WTC11 (cell line): ENCODE results near the gene DCTD. TPM values are rescaled to one million over a fixed set of nuclear protein-coding genes. Genes with fewer than 3 reads are reported as not detected.

Experiments used
- ATAC-seq: fragments of 200-7000 bp; cut with Tn5 transposase; 2 replicates; pipeline ENCODE4 v1.10.0; 2021; ENCODE audit warnings: mild to moderate bottlenecking, moderate library complexity
- CTCF ChIA-PET: fragments of 300-600 bp; sonication (Branson Sonifier 250); formaldehyde crosslinking; loops from one replicate; lab custom pipeline; 2021; ENCODE audit warnings: antibody characterized with exemption; lab: Charles Lee
- POLR2A ChIA-PET: fragments of 350-600 bp; sonication (Branson Sonifier 250); formaldehyde crosslinking; loops from one replicate; lab custom pipeline; 2021; ENCODE audit warnings: antibody characterized with exemption; lab: Charles Lee
- DNase-seq: peaks from one replicate; pipeline ENCODE4 v3.0.0; 2021; ENCODE audit warnings: low spot score
- H3K27ac Mint-ChIP-seq: 2 replicates; pipeline ENCODE4 v1.8.0; 2021; ENCODE audit warnings: mixed read lengths
- H3K27me3 Mint-ChIP-seq: 2 replicates; pipeline ENCODE4 v1.8.0; 2021; ENCODE audit warnings: low read depth, mild to moderate bottlenecking, moderate library complexity, mixed read lengths
- H3K36me3 Mint-ChIP-seq: 2 replicates; pipeline ENCODE4 v1.8.0; 2021; ENCODE audit warnings: mixed read lengths
- H3K4me1 Mint-ChIP-seq: 2 replicates; pipeline ENCODE4 v1.8.0; 2022; ENCODE audit warnings: mixed read lengths
- H3K4me3 Mint-ChIP-seq: 2 replicates; pipeline ENCODE4 v1.8.0; 2021; ENCODE audit warnings: mild to moderate bottlenecking, moderate library complexity, mixed read lengths
- H3K9me3 Mint-ChIP-seq: 2 replicates; pipeline ENCODE4 v1.8.0; 2021; ENCODE audit warnings: mixed read lengths
- ATF1 ChIP-seq: sonication (generic); formaldehyde crosslinking; IDR thresholded peaks from 2 replicates; pipeline ENCODE4 v1.8.1; 2023; ENCODE audit warnings: mild to moderate bottlenecking, moderate library complexity, missing genetic modification reagents
- ATF3 ChIP-seq: sonication (generic); formaldehyde crosslinking; conservative IDR thresholded peaks from 2 replicates; pipeline ENCODE4 v1.8.1; 2022; ENCODE audit warnings: mild to moderate bottlenecking, missing genetic modification reagents
- CBFB ChIP-seq: sonication (generic); formaldehyde crosslinking; IDR thresholded peaks from 2 replicates; pipeline ENCODE4 v1.8.1; 2022; ENCODE audit warnings: mild to moderate bottlenecking, low read depth, missing genetic modification reagents
- ELF4 ChIP-seq: sonication (generic); formaldehyde crosslinking; IDR thresholded peaks from 2 replicates; pipeline ENCODE4 v1.8.1; 2022; ENCODE audit warnings: low read depth, mild to moderate bottlenecking, moderate library complexity, missing genetic modification reagents
- EMX1 ChIP-seq: fragments of 250-450 bp; sonication (Bioruptor Pico); IDR thresholded peaks from 2 replicates; pipeline ENCODE4 v1.8.0; 2021; ENCODE audit warnings: mild to moderate bottlenecking
- ETV6 ChIP-seq: sonication (generic); formaldehyde crosslinking; IDR thresholded peaks from 2 replicates; pipeline ENCODE4 v1.8.1; 2022; ENCODE audit warnings: mild to moderate bottlenecking, missing genetic modification reagents
- FOXP1 ChIP-seq: sonication (generic); formaldehyde crosslinking; IDR thresholded peaks from 2 replicates; pipeline ENCODE4 v1.8.0; 2022; ENCODE audit warnings: missing genetic modification reagents, mild to moderate bottlenecking, moderate library complexity, borderline replicate concordance
- FOXP4 ChIP-seq: sonication (generic); formaldehyde crosslinking; IDR thresholded peaks from 2 replicates; pipeline ENCODE4 v1.8.0; 2022; ENCODE audit warnings: mild to moderate bottlenecking, missing genetic modification reagents
- HMGA2 ChIP-seq: fragments of 250-450 bp; sonication (Bioruptor Pico); IDR thresholded peaks from 2 replicates; pipeline ENCODE4 v1.4.0; 2021; ENCODE audit warnings: mild to moderate bottlenecking, moderate library complexity
- JAZF1 ChIP-seq: fragments of 250-450 bp; sonication (Bioruptor Pico); IDR thresholded peaks from 2 replicates; pipeline ENCODE4 v1.9.0; 2021; ENCODE audit warnings: moderate library complexity, mild to moderate bottlenecking, inconsistent platforms
- MYBL2 ChIP-seq: sonication (generic); formaldehyde crosslinking; IDR thresholded peaks from 2 replicates; pipeline ENCODE4 v1.8.1; 2023; ENCODE audit warnings: mild to moderate bottlenecking, moderate library complexity, missing genetic modification reagents
- NFATC4 ChIP-seq: fragments of 250-450 bp; sonication (Bioruptor Pico); IDR thresholded peaks from 2 replicates; pipeline ENCODE4 v1.9.0; 2021; ENCODE audit warnings: mild to moderate bottlenecking
- NFE2L1 ChIP-seq: sonication (generic); formaldehyde crosslinking; IDR thresholded peaks from 2 replicates; pipeline ENCODE4 v1.8.1; 2023; ENCODE audit warnings: missing genetic modification reagents
- SMAD4 ChIP-seq: sonication (generic); formaldehyde crosslinking; IDR thresholded peaks from 2 replicates; pipeline ENCODE4 v1.8.0; 2022; ENCODE audit warnings: mild to moderate bottlenecking, missing genetic modification reagents
- SP1 ChIP-seq: sonication (generic); formaldehyde crosslinking; conservative IDR thresholded peaks from 2 replicates; pipeline ENCODE4 v1.8.1; 2022; ENCODE audit warnings: missing genetic modification reagents
- USF1 ChIP-seq: sonication (generic); formaldehyde crosslinking; IDR thresholded peaks from 2 replicates; pipeline ENCODE4 v1.8.0; 2022; ENCODE audit warnings: mild to moderate bottlenecking, missing genetic modification reagents
- ZNF219 ChIP-seq: sonication (generic); formaldehyde crosslinking; IDR thresholded peaks from 2 replicates; pipeline ENCODE4 v1.8.0; 2023; ENCODE audit warnings: missing genetic modification reagents, mild to moderate bottlenecking, borderline replicate concordance
- ZNF263 ChIP-seq: sonication (generic); formaldehyde crosslinking; IDR thresholded peaks from 2 replicates; pipeline ENCODE4 v1.8.1; 2022; ENCODE audit warnings: low read depth, mild to moderate bottlenecking, moderate library complexity, missing genetic modification reagents
- ZNF423 ChIP-seq: fragments of 250-450 bp; sonication (Bioruptor Pico); IDR thresholded peaks from 2 replicates; pipeline ENCODE4 v2.1.2; 2022; ENCODE audit warnings: mild to moderate bottlenecking, moderate library complexity
- ZNF425 ChIP-seq: fragments of 250-450 bp; sonication (Bioruptor Pico); conservative IDR thresholded peaks from 2 replicates; pipeline ENCODE4 v1.9.0; 2021; ENCODE audit warnings: mild to moderate bottlenecking
- total RNA-seq: library from RNA; stranded (reverse); gene quantifications from 3 replicates; pipeline ENCODE4 v1.2.3, GENCODE V29; 2021
- TF ChIP-seq, protein P1 (sequence below): sonication (generic); formaldehyde crosslinking; conservative IDR thresholded peaks from 2 replicates; pipeline ENCODE4 v1.8.1; 2023; ENCODE audit warnings: mild to moderate bottlenecking, low read depth, missing genetic modification reagents, moderate library complexity

DCTD gene
- total RNA-seq, 1 experiment from 2014 or later = 56.8 TPM

DNA sequence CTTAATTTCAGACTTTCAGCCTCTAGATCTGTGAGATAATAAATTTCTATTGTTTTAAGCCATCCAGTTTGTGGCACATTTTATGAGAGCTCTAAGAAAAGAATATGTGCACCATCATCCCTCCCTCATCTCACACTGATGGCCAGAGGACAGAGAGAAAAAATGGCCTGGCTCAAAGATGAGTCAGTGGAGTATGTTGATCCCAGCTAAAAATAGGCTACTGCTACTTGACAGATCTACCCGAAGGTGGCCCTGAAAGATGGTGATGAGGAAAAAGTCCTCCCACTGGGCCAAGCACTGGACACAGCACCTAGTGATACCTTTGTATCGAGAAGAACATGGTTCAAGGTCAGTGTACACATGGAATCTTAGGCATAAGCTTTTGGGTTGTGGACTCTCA lies 38.2 kb upstream of the DCTD start (continued):
- TF ChIP-seq CBFB (CRISPR knock-in tag) (no peak), ZNF263 (no peak), MYBL2 (CRISPR knock-in tag) (no peak), USF1 (CRISPR knock-in tag) (no peak), ZNF425 (CRISPR knock-in tag) (no peak), ATF3 (CRISPR knock-in tag) (no peak)
- TF ChIP-seq, protein P1, sequence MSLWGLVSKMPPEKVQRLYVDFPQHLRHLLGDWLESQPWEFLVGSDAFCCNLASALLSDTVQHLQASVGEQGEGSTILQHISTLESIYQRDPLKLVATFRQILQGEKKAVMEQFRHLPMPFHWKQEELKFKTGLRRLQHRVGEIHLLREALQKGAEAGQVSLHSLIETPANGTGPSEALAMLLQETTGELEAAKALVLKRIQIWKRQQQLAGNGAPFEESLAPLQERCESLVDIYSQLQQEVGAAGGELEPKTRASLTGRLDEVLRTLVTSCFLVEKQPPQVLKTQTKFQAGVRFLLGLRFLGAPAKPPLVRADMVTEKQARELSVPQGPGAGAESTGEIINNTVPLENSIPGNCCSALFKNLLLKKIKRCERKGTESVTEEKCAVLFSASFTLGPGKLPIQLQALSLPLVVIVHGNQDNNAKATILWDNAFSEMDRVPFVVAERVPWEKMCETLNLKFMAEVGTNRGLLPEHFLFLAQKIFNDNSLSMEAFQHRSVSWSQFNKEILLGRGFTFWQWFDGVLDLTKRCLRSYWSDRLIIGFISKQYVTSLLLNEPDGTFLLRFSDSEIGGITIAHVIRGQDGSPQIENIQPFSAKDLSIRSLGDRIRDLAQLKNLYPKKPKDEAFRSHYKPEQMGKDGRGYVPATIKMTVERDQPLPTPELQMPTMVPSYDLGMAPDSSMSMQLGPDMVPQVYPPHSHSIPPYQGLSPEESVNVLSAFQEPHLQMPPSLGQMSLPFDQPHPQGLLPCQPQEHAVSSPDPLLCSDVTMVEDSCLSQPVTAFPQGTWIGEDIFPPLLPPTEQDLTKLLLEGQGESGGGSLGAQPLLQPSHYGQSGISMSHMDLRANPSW (CRISPR knock-in tag) = no peak

DNA sequence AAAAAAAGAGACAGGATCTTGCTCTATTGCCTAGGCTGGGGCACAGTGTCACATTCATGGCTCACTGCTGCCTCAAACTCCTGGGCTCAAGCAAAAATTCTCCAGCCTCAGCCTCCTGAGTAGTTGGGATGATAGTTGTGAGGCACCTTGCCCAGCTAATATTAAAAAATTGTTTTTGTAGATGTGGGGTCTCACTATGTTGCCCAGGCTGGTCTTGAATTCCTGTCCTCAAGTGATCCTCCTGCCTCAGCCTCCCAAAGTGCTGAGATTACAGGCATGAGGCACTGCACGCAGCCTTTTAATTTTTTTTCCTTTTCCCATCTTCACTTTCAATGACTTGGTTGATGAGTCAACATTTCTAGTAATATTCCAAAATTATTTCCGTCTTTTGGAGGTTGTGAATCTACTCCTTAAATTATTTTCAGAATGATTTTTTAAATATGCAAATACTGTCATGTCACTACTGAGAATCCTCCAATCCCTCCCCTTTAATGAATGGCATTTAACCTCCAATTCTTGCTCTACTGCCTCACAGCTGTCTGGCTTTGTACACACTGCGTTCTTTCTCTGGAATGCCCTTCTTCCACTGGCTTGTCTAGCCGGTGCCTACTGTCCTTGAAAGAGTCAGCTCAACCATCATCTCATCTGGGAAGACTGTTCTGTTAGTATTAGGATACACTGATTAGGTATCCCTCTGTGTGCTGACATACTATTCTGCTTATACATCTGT lies 27.5 kb upstream of the DCTD start:
- ChIA-PET POLR2A (no interaction called here), CTCF (no interaction called here)
- Mint-ChIP-seq H3K36me3 (no peaks in the 10 kb centered on the region), H3K27ac (no peak overlapping the region), H3K4me3 (no peak overlapping the region), H3K9me3 (peaks cover 4% of the 10 kb centered on the region; the same call in 1 of the 2 replicates), H3K27me3 (peaks cover 2% of the 10 kb centered on the region; the same call in 1 of the 2 replicates), H3K4me1 (peaks cover 23% of the 10 kb centered on the region)
- ATAC-seq (no peak), DNase-seq (no peak)
- TF ChIP-seq HMGA2 (CRISPR knock-in tag) = no peak
- no peak for TF ChIP-seq SP1
- no peak for TF ChIP-seq NFATC4 (CRISPR knock-in tag)
- no peak for TF ChIP-seq SMAD4 (CRISPR knock-in tag)
- TF ChIP-seq ATF1 (CRISPR knock-in tag) = no peak
- no peak for TF ChIP-seq EMX1 (CRISPR knock-in tag)
- no peak for TF ChIP-seq NFE2L1 (CRISPR knock-in tag)
- TF ChIP-seq FOXP4 (CRISPR knock-in tag) = no peak
- no peak for TF ChIP-seq ELF4 (CRISPR knock-in tag)
- TF ChIP-seq FOXP1 = no peak
- no peak for TF ChIP-seq JAZF1 (CRISPR knock-in tag)
- TF ChIP-seq ZNF219 (CRISPR knock-in tag) = no peak
- no peak for TF ChIP-seq ZNF423 (CRISPR knock-in tag)
- no peak for TF ChIP-seq ETV6
- TF ChIP-seq CBFB (CRISPR knock-in tag) = no peak
- no peak for TF ChIP-seq MYBL2 (CRISPR knock-in tag)
